HG03108 (cell line): ENCODE data around the gene NKAIN2.
"Not testable (repeated sequence)": the region's sequence is repeated elsewhere in the genome, so short reads cannot be mapped to it uniquely, and the experiment has no call there.

Experiments
- ATAC-seq: cut with Tn5 transposase; IDR thresholded peaks from one replicate; pipeline ENCODE4 v1.9.1; 2021; ENCODE audit warnings: moderate library complexity; ENCODE audit not compliant: unreplicated experiment

NKAIN2 gene

DNA sequence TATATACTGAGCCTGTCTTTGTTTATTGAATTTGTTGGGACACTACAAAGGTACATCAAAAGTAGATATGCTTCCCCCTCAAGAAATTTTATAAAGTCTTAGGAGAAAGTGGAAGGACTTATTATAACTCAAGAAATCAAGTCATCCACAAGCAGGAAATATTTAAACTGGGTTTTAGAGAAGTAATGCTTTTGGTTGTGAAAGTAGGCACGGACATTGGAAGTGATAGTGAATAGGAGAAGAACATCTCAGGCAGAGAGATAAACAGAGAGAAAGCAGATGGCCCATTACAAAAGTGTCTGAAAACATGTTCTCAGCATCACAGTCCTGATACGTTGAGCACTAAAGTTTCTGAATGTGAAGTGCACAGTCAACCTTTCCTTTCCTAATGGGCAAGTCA lies 742.9 kb downstream of the NKAIN2 start:
- ATAC-seq = no peak

DNA sequence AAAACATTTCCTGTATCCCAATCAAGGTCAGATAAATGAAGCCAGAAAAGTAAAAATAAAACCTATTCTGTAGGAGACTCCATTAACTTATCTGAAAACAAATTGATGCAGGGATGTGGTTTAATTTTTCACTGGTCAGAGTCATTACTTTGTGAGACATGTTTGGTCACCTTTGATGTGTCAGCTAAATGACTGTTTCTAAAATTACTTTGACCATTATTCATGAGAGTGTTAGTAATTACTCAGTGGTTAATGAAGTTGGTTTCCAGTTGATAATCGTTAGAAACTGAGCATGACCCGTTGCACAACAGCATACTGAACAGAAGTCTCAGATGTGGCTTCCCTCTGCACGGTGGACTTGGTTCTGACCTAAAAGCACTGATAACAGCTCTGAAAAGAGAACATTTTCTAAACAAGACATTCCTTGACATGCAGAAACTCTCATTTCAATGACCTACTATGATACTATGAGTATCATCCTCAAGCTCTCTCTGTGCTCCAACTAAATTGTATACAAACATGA lies 748.1 kb downstream of the NKAIN2 start:
- no peak for ATAC-seq

DNA sequence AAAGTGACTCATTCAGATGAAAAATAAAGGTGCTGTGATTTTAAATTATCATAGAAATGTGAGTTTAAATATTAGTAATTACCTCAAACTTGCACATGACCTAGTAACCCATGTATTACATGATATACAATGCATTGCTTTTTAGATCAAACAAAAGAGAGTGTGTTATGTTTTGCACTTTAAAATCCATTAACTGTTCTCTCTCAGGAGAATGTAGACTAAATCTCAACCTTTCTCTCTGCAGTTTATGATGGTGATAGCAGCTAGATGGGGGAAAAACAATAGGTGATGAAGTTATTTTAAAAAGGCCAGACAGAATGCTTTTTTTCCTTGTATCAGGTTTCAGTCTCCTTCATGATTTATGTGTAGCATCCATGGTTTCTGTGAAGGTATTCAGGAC lies 754.2 kb downstream of the NKAIN2 start:
- ATAC-seq = no peak

DNA sequence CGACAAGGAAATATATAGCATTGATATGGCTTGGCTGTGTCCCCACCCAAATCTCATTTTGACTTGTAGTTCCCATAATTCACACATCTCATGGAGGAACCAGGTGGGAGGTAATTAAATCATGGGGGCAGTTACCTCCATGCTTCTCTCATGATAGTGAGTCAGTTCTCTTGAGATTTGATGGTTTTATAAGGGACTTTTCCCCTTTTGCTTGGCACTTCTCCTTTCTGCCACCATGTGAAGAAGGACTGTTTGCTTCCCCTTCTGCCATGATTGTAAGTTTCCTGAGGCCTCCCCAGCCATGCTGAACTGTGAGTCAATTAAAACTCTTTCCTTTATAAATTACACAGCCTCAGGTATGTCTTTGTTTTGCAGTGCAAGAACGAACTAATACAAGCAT lies 756.4 kb downstream of the NKAIN2 start:
- not testable (repeated sequence) for ATAC-seq

DNA sequence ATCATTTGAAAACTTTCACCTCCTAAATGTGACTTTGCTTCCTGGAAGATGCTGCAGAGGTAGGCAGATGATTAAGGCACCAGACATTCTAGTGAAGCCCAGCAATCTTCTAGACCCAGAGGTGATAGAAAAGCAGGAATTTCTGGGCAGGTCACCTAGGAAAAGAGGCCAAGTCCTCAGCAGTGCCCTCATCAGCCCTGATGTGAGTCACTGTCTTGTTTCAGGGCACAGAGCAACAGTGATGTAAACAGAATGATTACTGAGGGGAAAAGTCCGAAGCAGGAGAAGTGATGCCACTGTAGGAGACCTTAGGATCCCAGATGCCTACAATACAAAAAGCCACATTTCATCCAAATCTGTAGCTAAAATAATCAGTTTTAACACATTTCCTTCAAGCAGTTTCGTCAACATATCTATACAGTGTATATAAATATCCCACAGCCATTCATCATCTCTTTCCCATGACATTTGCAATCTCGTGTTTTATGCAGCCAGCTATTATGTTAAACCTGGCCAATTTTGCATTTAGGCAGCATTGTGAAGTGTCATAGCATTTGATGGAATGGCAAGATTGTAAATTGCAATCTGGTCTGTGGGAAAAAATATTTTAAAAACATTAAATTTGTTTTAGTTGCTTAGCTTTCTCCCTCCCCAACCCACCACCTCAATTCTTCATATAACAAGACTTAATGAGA lies 757.4 kb downstream of the NKAIN2 start:
- no peak for ATAC-seq

DNA sequence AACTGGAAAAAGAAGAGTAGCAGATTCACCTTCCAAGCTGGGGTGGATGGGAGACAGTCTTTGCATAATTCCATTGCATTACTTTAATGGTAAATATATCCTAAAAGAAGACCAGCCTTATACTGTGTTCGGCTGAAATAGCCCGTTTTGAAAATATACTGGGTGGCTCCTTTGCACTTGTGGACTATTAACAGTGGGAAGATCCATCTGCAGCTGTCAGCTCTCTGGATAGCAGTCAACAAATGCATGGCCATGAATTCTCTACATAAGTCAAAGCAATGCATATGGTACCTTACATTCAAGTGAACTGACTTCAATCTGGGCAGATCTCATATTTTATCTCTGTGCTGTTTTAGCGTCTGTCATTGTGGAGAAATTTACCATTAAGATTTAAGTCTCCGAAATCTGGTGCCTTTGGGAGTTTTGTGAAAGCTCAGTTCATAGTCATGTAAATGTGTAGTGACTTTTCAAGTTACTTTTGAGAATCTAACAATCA lies 758.0 kb downstream of the NKAIN2 start:
- no peak for ATAC-seq

DNA sequence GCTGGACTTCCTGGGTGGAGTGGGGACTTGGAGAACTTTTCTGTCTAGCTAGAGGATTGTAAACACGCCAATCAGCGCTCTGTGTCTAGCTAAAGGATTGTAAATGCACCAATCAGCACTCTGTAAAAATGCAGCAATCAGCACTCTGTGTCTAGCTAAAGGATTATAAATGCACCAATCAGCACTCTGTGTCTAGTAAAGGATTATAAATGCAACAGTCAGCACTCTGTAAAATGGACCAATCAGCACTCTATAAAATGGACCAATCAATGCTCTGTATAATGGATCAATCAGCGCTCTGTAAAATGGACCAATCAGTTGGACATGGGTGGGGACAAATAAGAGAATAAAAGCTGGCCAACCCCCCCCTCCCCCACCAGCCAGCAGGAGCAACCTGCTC lies 760.5 kb downstream of the NKAIN2 start:
- ATAC-seq = not testable (repeated sequence)

DNA sequence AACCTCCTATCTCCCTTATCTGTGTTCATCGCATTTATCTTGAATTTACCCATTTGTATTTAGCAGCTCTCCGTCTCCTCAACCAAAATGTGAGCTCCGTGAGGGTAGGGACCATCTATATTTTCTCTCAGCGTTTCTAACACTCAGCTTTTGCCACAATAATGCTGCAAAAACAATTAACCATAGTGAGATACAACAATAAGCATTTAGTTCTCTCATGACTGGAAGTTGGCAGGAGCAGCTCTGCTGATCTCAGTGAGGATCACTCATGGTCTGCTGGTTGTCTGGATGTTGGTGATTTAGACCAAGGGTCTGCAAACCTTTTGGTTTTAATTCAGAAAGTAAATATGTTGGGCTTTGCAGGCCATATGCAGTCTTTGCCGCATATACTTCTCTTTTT lies 763.7 kb downstream of the NKAIN2 start:
- no peak for ATAC-seq

DNA sequence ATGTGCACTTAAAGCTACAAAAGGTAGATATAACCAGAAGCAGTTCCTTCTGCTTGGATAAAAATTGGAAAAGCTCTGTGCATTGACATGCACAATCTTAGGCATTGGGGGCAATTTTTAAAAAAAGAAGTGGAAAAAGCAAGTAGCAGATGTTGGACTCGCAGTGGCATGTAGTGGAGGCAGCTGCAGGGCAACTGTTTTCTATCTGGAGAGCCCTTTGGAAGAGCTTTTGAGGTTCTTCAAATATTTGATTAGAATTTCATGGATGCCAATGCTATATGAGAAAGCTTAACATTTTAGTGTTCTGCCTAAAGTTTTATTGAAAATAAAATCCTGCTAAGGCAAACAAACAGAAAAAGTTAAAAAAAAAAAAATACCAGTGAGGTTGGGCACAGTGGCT lies 770.3 kb downstream of the NKAIN2 start:
- no peak for ATAC-seq

DNA sequence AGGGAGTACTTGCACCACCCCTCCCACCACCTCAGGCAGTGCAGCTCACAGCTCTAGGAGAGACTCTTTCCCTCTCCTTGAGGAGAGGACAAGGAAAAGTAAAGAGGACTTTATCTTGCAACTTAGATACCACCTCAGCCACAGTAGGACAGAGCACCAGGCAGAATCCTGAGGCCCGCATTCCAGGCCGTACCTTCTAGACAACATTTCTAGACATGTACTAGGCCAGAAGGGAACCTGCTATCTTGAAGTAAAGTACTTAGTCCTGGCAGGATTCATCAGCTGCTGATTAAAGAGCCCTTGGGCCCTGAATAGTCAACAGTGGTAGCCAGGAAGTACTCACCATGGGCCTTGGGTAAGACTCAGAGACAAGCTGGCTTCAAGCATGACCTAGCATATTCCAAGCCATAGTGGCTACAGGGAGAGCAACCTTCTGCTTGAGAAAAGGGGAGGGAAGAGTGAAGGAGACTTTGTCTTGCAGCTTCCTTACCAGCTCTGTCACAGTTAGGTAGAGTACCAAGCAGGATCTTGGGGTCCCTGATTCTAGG lies 774.1 kb downstream of the NKAIN2 start:
- no peak for ATAC-seq

DNA sequence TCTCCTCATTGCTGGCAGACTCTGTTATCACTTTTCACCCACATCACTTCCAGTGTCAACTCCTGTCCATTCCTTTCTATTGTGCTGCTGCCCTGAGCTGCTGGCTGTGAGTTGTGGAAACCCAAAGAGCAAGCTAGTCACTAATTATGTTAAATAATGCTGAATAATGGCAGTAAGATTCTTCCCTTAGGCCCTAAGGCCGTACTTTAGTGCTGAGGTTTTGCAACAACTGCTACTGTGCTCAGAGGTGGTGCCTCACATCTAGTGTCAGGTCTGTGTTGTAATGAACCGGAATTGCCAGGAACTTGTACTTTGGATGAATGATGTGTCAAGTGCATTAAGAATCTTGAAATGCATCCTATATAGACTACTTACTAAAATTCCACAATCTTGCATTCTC lies 786.3 kb downstream of the NKAIN2 start:
- no peak for ATAC-seq

DNA sequence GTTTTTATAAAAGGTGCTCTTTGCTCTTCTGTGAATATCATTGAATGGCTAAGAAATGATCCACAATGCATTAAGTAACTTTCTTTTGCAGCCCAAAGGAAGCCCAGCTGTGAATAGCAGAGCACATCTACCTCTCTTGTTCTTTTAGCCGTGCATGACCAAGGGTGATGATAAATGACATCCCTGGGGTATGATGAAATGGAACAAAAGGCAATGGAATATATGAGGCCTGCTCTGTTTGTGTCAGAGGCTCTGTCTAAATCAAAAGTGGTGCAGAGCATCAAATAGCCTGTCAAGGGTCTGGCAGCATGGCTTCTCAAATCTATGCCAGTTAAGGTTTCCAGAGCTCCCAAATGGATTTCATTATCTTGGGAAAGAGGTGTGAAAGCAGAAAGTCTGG lies 796.0 kb downstream of the NKAIN2 start:
- ATAC-seq = no peak

DNA sequence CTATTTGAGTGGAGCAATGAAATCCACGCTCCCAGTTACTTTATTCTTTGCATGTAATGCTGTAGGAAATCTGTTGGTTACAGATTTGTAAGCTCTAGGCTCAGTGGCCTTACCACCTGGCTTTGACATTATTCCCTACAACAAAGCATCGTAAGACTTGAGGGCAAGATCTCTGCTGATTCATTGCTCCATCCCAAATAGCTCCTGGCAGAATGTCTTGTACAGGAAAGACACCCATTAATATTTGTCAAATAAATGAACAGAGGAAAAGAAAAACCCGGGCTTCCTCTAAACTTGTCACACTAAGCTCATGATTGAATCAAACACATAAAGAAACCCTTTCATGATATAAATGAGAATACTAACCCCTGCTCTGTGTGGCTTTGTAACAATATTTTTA lies 801.1 kb downstream of the NKAIN2 start:
- no peak for ATAC-seq

DNA sequence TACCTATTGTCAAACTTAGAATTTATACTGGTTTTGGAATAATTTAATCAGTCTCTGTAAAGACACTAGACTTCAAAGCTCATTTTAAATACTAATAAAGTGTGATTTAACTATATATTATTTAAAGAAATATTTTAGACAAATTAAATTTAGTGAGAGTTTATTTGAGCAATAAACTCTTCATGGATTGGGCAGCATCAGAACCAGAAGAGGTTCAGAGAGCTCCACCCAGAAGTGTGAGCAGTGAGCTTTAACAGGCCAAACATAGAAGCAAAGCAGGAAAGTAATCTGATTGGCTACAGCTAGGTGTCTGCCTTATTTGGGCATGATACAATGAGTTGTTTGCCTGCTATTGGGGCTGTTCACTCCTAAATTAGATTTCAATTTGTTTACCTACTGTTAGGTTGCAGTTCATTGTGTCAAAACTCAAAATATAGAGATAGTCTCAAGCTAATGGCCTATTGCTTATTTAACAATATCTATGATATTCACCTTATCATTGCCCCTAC lies 803.5 kb downstream of the NKAIN2 start:
- no peak for ATAC-seq

DNA sequence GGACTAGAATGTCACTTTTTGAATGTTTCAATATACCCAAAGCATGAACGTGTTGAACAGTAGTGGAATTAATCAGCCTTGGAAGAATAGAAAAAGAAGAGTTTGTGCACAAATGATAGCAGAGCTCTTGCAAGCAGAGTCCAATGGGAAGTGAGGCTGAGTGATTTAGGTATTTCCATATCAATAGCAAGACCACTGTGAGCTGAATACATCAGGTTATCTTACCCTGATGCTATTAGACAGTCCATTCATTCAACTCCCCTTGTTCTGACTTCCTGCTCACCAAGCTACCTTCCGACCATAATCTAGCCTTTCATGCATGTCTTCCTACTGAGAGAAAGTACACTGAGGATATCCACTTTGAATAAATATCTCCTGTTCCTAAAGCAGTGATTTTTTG lies 809.4 kb downstream of the NKAIN2 start:
- ATAC-seq = no peak

DNA sequence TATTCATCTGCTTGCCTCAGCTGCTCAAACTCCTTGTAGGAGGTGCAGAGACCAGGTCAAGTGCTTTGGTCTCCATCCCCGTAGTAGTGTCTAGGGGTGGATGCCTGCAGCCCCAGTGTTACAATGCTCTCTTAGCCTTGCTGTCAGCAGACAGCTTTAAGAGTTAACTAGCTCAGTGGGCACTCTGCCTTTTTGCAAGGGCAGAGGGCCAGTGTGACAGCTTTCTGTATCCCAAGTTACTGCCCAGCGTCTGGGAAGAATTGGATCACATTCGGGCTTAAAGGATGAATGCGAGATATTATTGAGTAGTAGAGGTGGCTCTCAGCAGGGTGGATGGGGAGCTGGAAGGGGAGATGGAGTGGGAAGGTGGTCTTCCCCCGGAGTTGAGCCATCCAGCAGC lies 818.7 kb downstream of the NKAIN2 start:
- ATAC-seq = no peak

DNA sequence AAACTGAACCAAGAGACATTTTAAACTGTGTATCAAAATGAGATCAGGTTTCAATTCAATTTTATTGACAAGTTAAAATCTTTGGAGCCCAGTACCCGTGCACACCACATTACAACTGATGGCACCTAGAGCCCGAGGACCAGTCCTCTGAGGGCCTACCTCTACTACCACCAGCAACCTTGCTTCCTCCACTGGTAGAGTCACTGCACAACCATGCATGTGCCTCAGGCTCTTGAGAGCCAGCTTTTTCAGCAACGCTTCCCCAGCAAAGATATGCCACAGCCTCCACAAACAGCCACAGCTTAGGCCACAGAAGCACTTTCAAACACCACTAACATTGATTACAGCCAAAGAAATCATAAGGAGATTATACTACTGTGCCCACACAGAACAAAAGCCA lies 830.0 kb downstream of the NKAIN2 start:
- no peak for ATAC-seq

DNA sequence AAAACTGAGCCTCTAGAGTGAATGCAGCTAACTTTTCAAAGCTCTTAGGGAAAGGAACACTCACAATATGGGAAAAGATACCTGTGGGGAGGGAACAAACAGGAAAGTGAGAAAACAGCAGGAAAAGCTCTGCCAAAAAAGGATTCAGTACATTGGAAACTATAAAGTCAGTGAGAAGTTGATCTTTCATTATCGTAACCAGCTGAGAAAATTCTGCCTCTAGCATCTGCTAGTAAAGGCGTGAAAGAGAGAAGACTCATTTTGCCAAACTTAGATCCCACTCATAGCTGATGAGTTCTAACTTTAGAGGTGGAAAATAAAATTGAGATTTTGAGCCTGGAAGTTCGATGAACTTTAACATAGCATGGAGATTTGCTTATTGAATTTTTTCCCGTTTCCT lies 836.8 kb downstream of the NKAIN2 start:
- ATAC-seq = no peak

DNA sequence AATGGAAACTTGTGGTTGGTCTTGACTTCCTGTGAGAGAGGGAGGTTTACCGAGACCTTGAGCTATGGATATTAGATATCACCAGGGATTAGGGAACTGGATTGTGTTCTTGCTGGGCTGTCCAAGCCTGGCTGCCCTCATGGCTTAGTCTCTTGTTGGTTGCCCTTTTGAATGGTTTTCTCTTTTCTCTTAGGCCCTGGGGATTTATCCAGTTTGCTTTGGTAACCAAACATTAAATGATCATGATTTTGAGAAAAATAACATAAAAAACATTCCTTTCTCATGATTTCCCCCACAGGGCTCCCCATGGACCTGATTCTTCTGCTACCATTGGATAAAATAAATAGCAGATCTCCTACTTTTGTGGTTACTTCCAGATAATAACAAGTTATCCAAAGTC lies 852.2 kb downstream of the NKAIN2 start:
- no peak for ATAC-seq

DNA sequence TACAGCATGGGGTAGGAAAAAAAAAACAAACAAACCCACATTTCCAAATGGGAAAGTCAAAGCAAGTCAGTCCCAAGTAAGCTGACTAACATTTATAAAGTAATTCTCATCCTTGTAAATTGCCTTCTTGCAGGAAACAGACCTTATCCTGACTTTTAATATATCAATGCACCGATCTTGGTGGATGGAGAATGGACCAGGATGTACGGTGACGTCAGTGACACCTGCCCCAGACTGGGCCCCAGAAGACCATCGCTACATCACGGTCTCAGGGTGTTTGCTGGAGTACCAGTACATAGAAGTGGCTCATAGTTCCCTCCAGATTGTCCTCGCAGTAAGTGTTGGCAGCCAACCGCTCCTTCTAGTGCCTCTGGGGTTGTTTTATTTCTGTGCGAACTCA lies 854.4 kb downstream of the NKAIN2 start:
- ATAC-seq = no peak

DNA sequence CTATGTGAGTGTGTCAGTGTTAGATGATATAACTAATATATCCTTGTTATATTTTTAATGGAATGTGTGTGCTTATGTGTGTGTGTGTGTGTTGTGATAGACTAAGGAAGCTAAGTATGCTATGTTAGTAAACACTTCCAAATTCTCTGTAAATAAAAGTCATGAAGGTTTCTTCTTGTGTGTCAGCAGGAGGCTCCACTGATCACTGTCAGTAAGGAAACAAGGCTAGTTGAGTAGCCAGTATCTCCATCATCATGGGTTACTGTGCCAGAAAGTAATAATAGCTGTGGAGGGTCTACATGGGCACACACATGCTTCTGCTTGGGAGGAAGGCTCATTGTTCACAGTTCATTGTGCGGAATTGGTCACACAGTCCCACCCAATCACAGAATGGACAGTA lies 855.8 kb downstream of the NKAIN2 start:
- no peak for ATAC-seq

DNA sequence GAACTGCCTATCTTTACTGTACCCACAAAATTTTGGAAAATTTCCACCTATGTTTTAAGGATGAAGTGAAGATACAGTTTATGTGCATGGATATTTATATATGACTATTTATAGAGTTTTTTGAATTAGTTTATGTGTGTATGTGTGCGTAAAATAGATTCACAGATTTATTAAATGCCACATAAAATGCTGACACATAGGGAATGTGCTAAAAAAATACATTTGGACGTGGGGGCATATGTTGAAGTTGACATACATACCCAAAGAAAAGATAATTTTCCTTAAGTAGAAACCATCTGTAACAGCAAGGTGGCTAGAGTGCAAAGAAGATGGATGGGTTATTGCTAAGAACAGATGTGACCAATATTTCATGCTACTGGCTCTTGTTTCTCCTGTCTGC lies 856.5 kb downstream of the NKAIN2 start:
- ATAC-seq = no peak
